HEK293 (cell line): ENCODE measurements around the gene TBPL1.

Experiments
- BCL11A ChIP-seq: fragments of 450-650 bp; formaldehyde crosslinking; IDR thresholded peaks from 2 replicates; pipeline ENCODE4 v1.5.1; 2016; ENCODE audit warnings: low read depth, missing biosample characterization, missing genetic modification characterization
- GLIS2 ChIP-seq: fragments of 450-650 bp; formaldehyde crosslinking; IDR thresholded peaks from 2 replicates; pipeline ENCODE4 v1.5.1; 2016; ENCODE audit warnings: missing biosample characterization, missing genetic modification characterization
- INSM2 ChIP-seq: fragments of 450-650 bp; formaldehyde crosslinking; IDR thresholded peaks from 2 replicates; pipeline ENCODE4 v1.5.1; 2016; ENCODE audit warnings: missing biosample characterization, missing genetic modification characterization
- MEIS1 ChIP-seq: sonication (generic); formaldehyde crosslinking; IDR thresholded peaks from 2 replicates; pipeline ENCODE4 v1.8.1; 2022; ENCODE audit warnings: missing genetic modification reagents, mild to moderate bottlenecking, borderline replicate concordance
- REPIN1 ChIP-seq: fragments of 450-650 bp; formaldehyde crosslinking; IDR thresholded peaks from 2 replicates; pipeline ENCODE4 v1.5.1; 2017; ENCODE audit warnings: missing biosample characterization, missing genetic modification characterization, low read depth
- SCRT2 ChIP-seq: fragments of 450-650 bp; formaldehyde crosslinking; IDR thresholded peaks from 2 replicates; pipeline ENCODE4 v1.5.1; 2016; ENCODE audit warnings: missing biosample characterization, missing genetic modification characterization
- SP2 ChIP-seq: fragments of 450-650 bp; formaldehyde crosslinking; IDR thresholded peaks from 2 replicates; pipeline ENCODE4 v1.5.1; 2016; ENCODE audit warnings: missing biosample characterization, missing genetic modification characterization
- ZBTB17 ChIP-seq: fragments of 450-650 bp; formaldehyde crosslinking; IDR thresholded peaks from 2 replicates; pipeline ENCODE4 v1.5.1; 2016; ENCODE audit warnings: missing biosample characterization, missing genetic modification characterization
- ZBTB8A ChIP-seq: fragments of 450-650 bp; formaldehyde crosslinking; IDR thresholded peaks from 2 replicates; pipeline ENCODE4 v1.5.1; 2016; ENCODE audit warnings: missing biosample characterization, missing genetic modification characterization
- ZNF114 ChIP-seq: fragments of 450-650 bp; formaldehyde crosslinking; IDR thresholded peaks from 2 replicates; pipeline ENCODE4 v1.5.0; 2017; ENCODE audit warnings: missing biosample characterization, missing genetic modification characterization
- ZNF132 ChIP-seq: fragments of 450-650 bp; formaldehyde crosslinking; IDR thresholded peaks from 2 replicates; pipeline ENCODE4 v1.5.1; 2017; ENCODE audit warnings: missing biosample characterization, missing genetic modification characterization, borderline replicate concordance
- ZNF155 ChIP-seq: fragments of 450-650 bp; formaldehyde crosslinking; IDR thresholded peaks from 2 replicates; pipeline ENCODE4 v1.5.1; 2016; ENCODE audit warnings: missing biosample characterization, missing genetic modification characterization
- ZNF211 ChIP-seq: fragments of 450-650 bp; formaldehyde crosslinking; IDR thresholded peaks from 2 replicates; pipeline ENCODE4 v1.5.1; 2016; ENCODE audit warnings: low read depth, missing biosample characterization, missing genetic modification characterization
- ZNF214 ChIP-seq: fragments of 450-650 bp; formaldehyde crosslinking; IDR thresholded peaks from 2 replicates; pipeline ENCODE4 v1.5.1; 2017; ENCODE audit warnings: missing biosample characterization, mild to moderate bottlenecking, missing genetic modification characterization, borderline replicate concordance
- ZNF24 ChIP-seq: fragments of 450-650 bp; formaldehyde crosslinking; IDR thresholded peaks from 2 replicates; pipeline ENCODE4 v1.5.1; 2016; ENCODE audit warnings: missing biosample characterization, missing genetic modification characterization
- ZNF266 ChIP-seq: fragments of 450-650 bp; formaldehyde crosslinking; IDR thresholded peaks from 2 replicates; pipeline ENCODE4 v1.5.1; 2016; ENCODE audit warnings: missing biosample characterization, missing genetic modification characterization, low read depth
- ZNF280D ChIP-seq: fragments of 450-650 bp; formaldehyde crosslinking; IDR thresholded peaks from 2 replicates; pipeline ENCODE4 v1.5.1; 2016; ENCODE audit warnings: missing biosample characterization, missing genetic modification characterization
- ZNF423 ChIP-seq: fragments of 450-650 bp; formaldehyde crosslinking; IDR thresholded peaks from 2 replicates; pipeline ENCODE4 v1.5.1; 2016; ENCODE audit warnings: missing biosample characterization, missing genetic modification characterization
- ZNF426 ChIP-seq: fragments of 450-650 bp; formaldehyde crosslinking; IDR thresholded peaks from 2 replicates; pipeline ENCODE4 v1.5.1; 2017; ENCODE audit warnings: missing biosample characterization, missing genetic modification characterization, mild to moderate bottlenecking, inconsistent platforms, moderate library complexity
- ZNF530 ChIP-seq: fragments of 450-650 bp; formaldehyde crosslinking; IDR thresholded peaks from 2 replicates; pipeline ENCODE4 v1.5.1; 2016; ENCODE audit warnings: low read depth, missing biosample characterization, missing genetic modification characterization
- ZNF549 ChIP-seq: fragments of 450-650 bp; IDR thresholded peaks from 2 replicates; pipeline ENCODE4 v1.5.1; 2018; ENCODE audit warnings: missing biosample characterization, missing genetic modification characterization, mild to moderate bottlenecking, inconsistent platforms, moderate library complexity
- ZNF561 ChIP-seq: fragments of 450-650 bp; IDR thresholded peaks from 2 replicates; pipeline ENCODE4 v1.5.1; 2018; ENCODE audit warnings: missing biosample characterization, missing genetic modification characterization, borderline replicate concordance
- ZNF623 ChIP-seq: fragments of 450-650 bp; formaldehyde crosslinking; IDR thresholded peaks from 2 replicates; pipeline ENCODE4 v1.5.1; 2016; ENCODE audit warnings: missing biosample characterization, missing genetic modification characterization
- ZNF626 ChIP-seq: fragments of 450-650 bp; sonication (Bioruptor Pico); formaldehyde crosslinking; IDR thresholded peaks from 2 replicates; pipeline ENCODE4 v1.5.1; 2018; ENCODE audit warnings: missing biosample characterization, missing genetic modification characterization, inconsistent platforms
- ZNF654 ChIP-seq: fragments of 450-650 bp; formaldehyde crosslinking; IDR thresholded peaks from 2 replicates; pipeline ENCODE4 v1.5.1; 2016; ENCODE audit warnings: low read depth, missing biosample characterization, missing genetic modification characterization
- ZNF704 ChIP-seq: fragments of 450-650 bp; formaldehyde crosslinking; IDR thresholded peaks from 2 replicates; pipeline ENCODE4 v1.5.1; 2016; ENCODE audit warnings: missing biosample characterization, missing genetic modification characterization
- ZNF76 ChIP-seq: fragments of 450-650 bp; formaldehyde crosslinking; IDR thresholded peaks from 2 replicates; pipeline ENCODE4; 2016; ENCODE audit warnings: low read depth, missing biosample characterization, missing genetic modification characterization, borderline replicate concordance
- ZNF791 ChIP-seq: fragments of 450-650 bp; formaldehyde crosslinking; IDR thresholded peaks from 2 replicates; pipeline ENCODE4 v1.5.1; 2016; ENCODE audit warnings: missing biosample characterization, missing genetic modification characterization
- TF ChIP-seq, protein P1 (sequence below): fragments of 450-650 bp; formaldehyde crosslinking; IDR thresholded peaks from 2 replicates; pipeline ENCODE4 v1.5.1; 2016; ENCODE audit warnings: missing biosample characterization, missing genetic modification characterization
- TF ChIP-seq, protein P2 (sequence below): fragments of 450-650 bp; formaldehyde crosslinking; IDR thresholded peaks from 2 replicates; pipeline ENCODE4 v1.5.1; 2016; ENCODE audit warnings: missing biosample characterization, missing genetic modification characterization
- TF ChIP-seq, protein P3 (sequence below): fragments of 450-650 bp; formaldehyde crosslinking; IDR thresholded peaks from 2 replicates; pipeline ENCODE4 v1.5.1; 2016; ENCODE audit warnings: missing biosample characterization, missing genetic modification characterization

Gene TBPL1

GRCh38 chr6:133916650-133917151 lies 36.3 kb upstream of the TBPL1 start (continued):
- TF ChIP-seq, protein P1, sequence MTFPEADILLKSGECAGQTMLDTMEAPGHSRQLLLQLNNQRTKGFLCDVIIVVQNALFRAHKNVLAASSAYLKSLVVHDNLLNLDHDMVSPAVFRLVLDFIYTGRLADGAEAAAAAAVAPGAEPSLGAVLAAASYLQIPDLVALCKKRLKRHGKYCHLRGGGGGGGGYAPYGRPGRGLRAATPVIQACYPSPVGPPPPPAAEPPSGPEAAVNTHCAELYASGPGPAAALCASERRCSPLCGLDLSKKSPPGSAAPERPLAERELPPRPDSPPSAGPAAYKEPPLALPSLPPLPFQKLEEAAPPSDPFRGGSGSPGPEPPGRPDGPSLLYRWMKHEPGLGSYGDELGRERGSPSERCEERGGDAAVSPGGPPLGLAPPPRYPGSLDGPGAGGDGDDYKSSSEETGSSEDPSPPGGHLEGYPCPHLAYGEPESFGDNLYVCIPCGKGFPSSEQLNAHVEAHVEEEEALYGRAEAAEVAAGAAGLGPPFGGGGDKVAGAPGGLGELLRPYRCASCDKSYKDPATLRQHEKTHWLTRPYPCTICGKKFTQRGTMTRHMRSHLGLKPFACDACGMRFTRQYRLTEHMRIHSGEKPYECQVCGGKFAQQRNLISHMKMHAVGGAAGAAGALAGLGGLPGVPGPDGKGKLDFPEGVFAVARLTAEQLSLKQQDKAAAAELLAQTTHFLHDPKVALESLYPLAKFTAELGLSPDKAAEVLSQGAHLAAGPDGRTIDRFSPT: no peak
- no peak for TF ChIP-seq SP2
- TF ChIP-seq ZNF280D (tag by site-specific recombination): no peak
- no peak for TF ChIP-seq GLIS2 (tag by site-specific recombination)
- TF ChIP-seq ZNF214 (tag by site-specific recombination): no peak
- TF ChIP-seq ZNF155: no peak
- TF ChIP-seq ZNF704 (tag by site-specific recombination): no peak
- no peak for TF ChIP-seq MEIS1
- TF ChIP-seq ZNF561: peak; percentile 73
- no peak for TF ChIP-seq ZNF76
- TF ChIP-seq REPIN1 (tag by site-specific recombination): no peak
- no peak for TF ChIP-seq ZNF423
- TF ChIP-seq, protein P2, sequence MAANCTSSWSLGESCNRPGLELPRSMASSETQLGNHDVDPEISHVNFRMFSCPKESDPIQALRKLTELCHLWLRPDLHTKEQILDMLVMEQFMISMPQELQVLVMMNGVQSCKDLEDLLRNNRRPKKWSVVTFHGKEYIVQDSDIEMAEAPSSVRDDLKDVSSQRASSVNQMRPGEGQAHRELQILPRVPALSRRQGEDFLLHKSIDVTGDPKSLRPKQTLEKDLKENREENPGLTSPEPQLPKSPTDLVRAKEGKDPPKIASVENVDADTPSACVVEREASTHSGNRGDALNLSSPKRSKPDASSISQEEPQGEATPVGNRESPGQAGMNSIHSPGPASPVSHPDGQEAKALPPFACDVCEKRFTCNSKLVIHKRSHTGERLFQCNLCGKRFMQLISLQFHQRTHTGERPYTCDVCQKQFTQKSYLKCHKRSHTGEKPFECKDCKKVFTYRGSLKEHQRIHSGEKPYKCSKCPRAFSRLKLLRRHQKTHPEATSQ (tag by site-specific recombination): no peak
- peak; percentile 62; the same call in 1 of the 2 replicates for TF ChIP-seq BCL11A (tag by site-specific recombination)
- TF ChIP-seq ZBTB8A (tag by site-specific recombination): peak; percentile 19; the same call in 1 of the 2 replicates
- TF ChIP-seq ZNF132 (tag by site-specific recombination): no peak
- TF ChIP-seq ZNF623 (tag by site-specific recombination): no peak
- TF ChIP-seq SCRT2 (tag by site-specific recombination): no peak
- TF ChIP-seq ZNF626 (tag by site-specific recombination): no peak
- TF ChIP-seq ZNF654 (tag by site-specific recombination): peak; percentile 99
- TF ChIP-seq INSM2 (tag by site-specific recombination): no peak
- TF ChIP-seq, protein P3, sequence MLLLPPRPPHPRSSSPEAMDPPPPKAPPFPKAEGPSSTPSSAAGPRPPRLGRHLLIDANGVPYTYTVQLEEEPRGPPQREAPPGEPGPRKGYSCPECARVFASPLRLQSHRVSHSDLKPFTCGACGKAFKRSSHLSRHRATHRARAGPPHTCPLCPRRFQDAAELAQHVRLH (tag by site-specific recombination): peak; percentile 14; the same call in 1 of the 2 replicates
- peak; percentile 73 for TF ChIP-seq ZBTB17 (tag by site-specific recombination)
- TF ChIP-seq ZNF211 (tag by site-specific recombination): no peak
- TF ChIP-seq ZNF24 (tag by site-specific recombination): 0 out of 2 replicates have a peak, but pooled peaks have one; percentile 55
- no peak for TF ChIP-seq ZNF426 (tag by site-specific recombination)
- TF ChIP-seq ZNF266 (tag by site-specific recombination): no peak
- no peak for TF ChIP-seq ZNF791
- TF ChIP-seq ZNF549 (tag by site-specific recombination): no peak
- TF ChIP-seq ZNF114 (tag by site-specific recombination): no peak
- no peak for TF ChIP-seq ZNF530 (tag by site-specific recombination)
